Immature natural killer cell (primary cell): ENCODE measurements around the gene DTNB. TPM values are rescaled to one million over a fixed set of nuclear protein-coding genes. Genes with fewer than 3 reads are reported as not detected.
"Not testable (repeated sequence)": the region's sequence is repeated elsewhere in the genome, so short reads cannot be mapped to it uniquely, and the experiment has no call there.

Experiments used
- DNase-seq, 3 donors: peaks; one replicate each; pipeline ENCODE4 v3.0.0; 2022; ENCODE audit warnings: mixed read lengths in 1 of 3
- H3K27ac Mint-ChIP-seq, 6 donors: one replicate each; pipeline ENCODE4 v1.8.0; 2020; ENCODE audit warnings: mixed read lengths in 6 of 6, mild to moderate bottlenecking in 5 of 6, inconsistent platforms in 4 of 6, moderate library complexity in 3 of 6
- H3K27me3 Mint-ChIP-seq, 3 donors: one replicate each; pipeline ENCODE4 v1.8.0; 2020 to 2021; ENCODE audit warnings: low read depth in 3 of 3, mild to moderate bottlenecking in 3 of 3, mixed read lengths in 3 of 3, moderate library complexity in 3 of 3, inconsistent platforms in 1 of 3
- H3K36me3 Mint-ChIP-seq, 3 donors: one replicate each; pipeline ENCODE4 v1.8.0; 2020; ENCODE audit warnings: mixed read lengths in 3 of 3, inconsistent platforms in 2 of 3, mild to moderate bottlenecking in 2 of 3
- H3K4me1 Mint-ChIP-seq, 2 donors: one replicate each; pipeline ENCODE4 v1.8.0; 2020; ENCODE audit warnings: inconsistent platforms in 2 of 2, mild to moderate bottlenecking in 2 of 2, mixed read lengths in 2 of 2, moderate library complexity in 1 of 2
- H3K4me3 Mint-ChIP-seq, 5 donors: one replicate each; pipeline ENCODE4 v1.8.0; 2020; ENCODE audit warnings: mild to moderate bottlenecking in 5 of 5, mixed read lengths in 5 of 5, inconsistent platforms in 3 of 5, moderate library complexity in 3 of 5
- H3K9me3 Mint-ChIP-seq, 6 donors: one replicate each; pipeline ENCODE4 v1.8.0; 2020; ENCODE audit warnings: mild to moderate bottlenecking in 6 of 6, mixed read lengths in 6 of 6, inconsistent platforms in 4 of 6, moderate library complexity in 3 of 6
- polyA plus RNA-seq, 3 donors: library from polyadenylated mRNA; unstranded; fragments of 300-500 nt; fragmentation: Illumina TruSeq; gene quantifications; one replicate each; pipeline ENCODE4 v1.2.3, GENCODE V29; 2021

DTNB gene
- polyA plus RNA-seq, 3 donors from 2014 or later, result 9.1 to 15.7 (median 11.1) TPM

GRCh38 chr2:25405611-25406295, 267.6 kb downstream of the DTNB start:
- Mint-ChIP-seq H3K27ac (peak overlapping the region in 2 of 6 donors; percentile 24 to 53), H3K27me3 (peaks cover 0 to 2% (median 2%) of the 10 kb centered on the region in 3 donors), H3K4me1 (peaks cover 26 to 34% of the 10 kb centered on the region in 2 donors), H3K36me3 (peaks cover 0 to 6% (median 4%) of the 10 kb centered on the region in 3 donors), H3K9me3 (no peaks in the 10 kb centered on the region), H3K4me3 (no peak overlapping the region)
- no peak for DNase-seq

- H3K4me3 Mint-ChIP-seq, result peak overlapping the region; percentile 53 to 82 (median 69)
- peak; percentile 46 to 59 (median 53) for DNase-seq
Observed at GRCh38 chr2:25403120-25403760, 270.1 kb downstream of the DTNB start.

GRCh38 chr2:25402477-25402876, 270.9 kb downstream of the DTNB start:
- no peak for DNase-seq
- H3K9me3 Mint-ChIP-seq, result no peaks in the 10 kb centered on the region
- peak overlapping the region in 5 of 6 donors; percentile 34 to 79 (median 76) for H3K27ac Mint-ChIP-seq
- H3K27me3 Mint-ChIP-seq, result peaks cover 0 to 3% (median 2%) of the 10 kb centered on the region in 3 donors
- H3K4me3 Mint-ChIP-seq, result peak overlapping the region in 4 of 5 donors; percentile 34 to 82 (median 62)
- H3K36me3 Mint-ChIP-seq, result peaks cover 0 to 6% (median 4%) of the 10 kb centered on the region in 3 donors
- peaks cover 26 to 34% of the 10 kb centered on the region in 2 donors for H3K4me1 Mint-ChIP-seq

More at GRCh38 chr2:25403120-25403760, 270.1 kb downstream of the DTNB start:
- H3K9me3 Mint-ChIP-seq, H3K36me3 Mint-ChIP-seq, H3K27me3 Mint-ChIP-seq: not testable (repeated sequence)
- H3K27ac Mint-ChIP-seq, result peak overlapping the region; percentile 41 to 93 (median 80)
- H3K4me1 Mint-ChIP-seq, result peaks cover 26 to 34% of the 10 kb centered on the region in 2 donors

- Mint-ChIP-seq H3K4me3 (no peak overlapping the region), H3K27me3 (peaks cover 0 to 3% (median 2%) of the 10 kb centered on the region in 3 donors), H3K27ac (peak overlapping the region in 1 of 6 donors; percentile 56), H3K4me1 (peaks cover 26 to 34% of the 10 kb centered on the region in 2 donors), H3K36me3 (peaks cover 0 to 6% (median 4%) of the 10 kb centered on the region in 3 donors), H3K9me3 (no peaks in the 10 kb centered on the region)
- DNase-seq, result no peak
Observed at GRCh38 chr2:25401307-25402026, 271.9 kb downstream of the DTNB start.

GRCh38 chr2:25400576-25401216, 272.7 kb downstream of the DTNB start:
- DNase-seq, result no peak
- H3K9me3 Mint-ChIP-seq, result no peaks in the 10 kb centered on the region
- peaks cover 0 to 2% (median 1%) of the 10 kb centered on the region in 3 donors for H3K27me3 Mint-ChIP-seq
- H3K4me1 Mint-ChIP-seq, result peaks cover 26 to 30% of the 10 kb centered on the region in 2 donors
- no peak overlapping the region for H3K27ac Mint-ChIP-seq
- no peak overlapping the region for H3K4me3 Mint-ChIP-seq
- peaks cover 0 to 3% (median 1%) of the 10 kb centered on the region in 3 donors for H3K36me3 Mint-ChIP-seq

GRCh38 chr2:25400169-25400568, 273.2 kb downstream of the DTNB start:
- Mint-ChIP-seq H3K9me3 (no peaks in the 10 kb centered on the region), H3K4me1 (peaks cover 26 to 28% of the 10 kb centered on the region in 2 donors), H3K4me3 (no peak overlapping the region), H3K36me3 (no peaks in the 10 kb centered on the region), H3K27me3 (peaks cover 0 to 2% (median 1%) of the 10 kb centered on the region in 3 donors), H3K27ac (no peak overlapping the region)
- DNase-seq, result no peak

GRCh38 chr2:25398534-25398933, 274.8 kb downstream of the DTNB start:
- H3K27ac Mint-ChIP-seq, result no peak overlapping the region
- no peak for DNase-seq
- peaks cover 0 to 7% (median 0%) of the 10 kb centered on the region in 3 donors for H3K36me3 Mint-ChIP-seq
- H3K27me3 Mint-ChIP-seq, result peaks cover 1 to 3% (median 2%) of the 10 kb centered on the region in 3 donors
- no peak overlapping the region for H3K4me3 Mint-ChIP-seq
- H3K4me1 Mint-ChIP-seq, result peaks cover 18 to 19% of the 10 kb centered on the region in 2 donors
- no peaks in the 10 kb centered on the region for H3K9me3 Mint-ChIP-seq

- H3K36me3 Mint-ChIP-seq, result peaks cover 0 to 7% (median 0%) of the 10 kb centered on the region in 3 donors
- no peak for DNase-seq
- no peak overlapping the region for H3K27ac Mint-ChIP-seq
- H3K4me1 Mint-ChIP-seq, result peaks cover 10 to 11% of the 10 kb centered on the region in 2 donors
- H3K9me3 Mint-ChIP-seq, result no peaks in the 10 kb centered on the region
- H3K27me3 Mint-ChIP-seq, result peaks cover 1 to 3% (median 2%) of the 10 kb centered on the region in 3 donors
- no peak overlapping the region for H3K4me3 Mint-ChIP-seq
Observed at GRCh38 chr2:25397777-25398176, 275.6 kb downstream of the DTNB start.

GRCh38 chr2:25389161-25389560, 284.2 kb downstream of the DTNB start:
- no peak for DNase-seq
- no peaks in the 10 kb centered on the region for H3K9me3 Mint-ChIP-seq
- no peak overlapping the region for H3K4me3 Mint-ChIP-seq
- peaks cover 7 to 10% of the 10 kb centered on the region in 2 donors for H3K4me1 Mint-ChIP-seq
- no peak overlapping the region for H3K27ac Mint-ChIP-seq
- H3K27me3 Mint-ChIP-seq, result peaks cover 2 to 5% (median 3%) of the 10 kb centered on the region in 3 donors
- H3K36me3 Mint-ChIP-seq, result peaks cover 17 to 33% (median 22%) of the 10 kb centered on the region in 3 donors

GRCh38 chr2:25388491-25388890, 284.9 kb downstream of the DTNB start:
- Mint-ChIP-seq H3K27me3 (peaks cover 0 to 4% (median 3%) of the 10 kb centered on the region in 3 donors), H3K4me1 (peaks cover 7 to 10% of the 10 kb centered on the region in 2 donors), H3K27ac (peak overlapping the region in 3 of 6 donors; percentile 13 to 59 (median 49)), H3K36me3 (peaks cover 17 to 33% (median 20%) of the 10 kb centered on the region in 3 donors), H3K4me3 (peak overlapping the region in 3 of 5 donors; percentile 4 to 51 (median 12)), H3K9me3 (no peaks in the 10 kb centered on the region)
- DNase-seq, result no peak

GRCh38 chr2:25387876-25388449, 285.4 kb downstream of the DTNB start:
- Mint-ChIP-seq H3K4me1 (peaks cover 7 to 10% of the 10 kb centered on the region in 2 donors), H3K36me3 (peaks cover 17 to 34% (median 21%) of the 10 kb centered on the region in 3 donors), H3K27ac (peak overlapping the region in 1 of 6 donors; percentile 13), H3K27me3 (peaks cover 0 to 4% (median 3%) of the 10 kb centered on the region in 3 donors), H3K9me3 (no peaks in the 10 kb centered on the region), H3K4me3 (peak overlapping the region in 1 of 5 donors; percentile 51)
- no peak for DNase-seq

GRCh38 chr2:25386971-25387875, 286.2 kb downstream of the DTNB start:
- Mint-ChIP-seq H3K9me3 (no peaks in the 10 kb centered on the region), H3K27me3 (peaks cover 0 to 4% (median 3%) of the 10 kb centered on the region in 3 donors), H3K27ac (no peak overlapping the region), H3K4me3 (no peak overlapping the region), H3K4me1 (peaks cover 7 to 10% of the 10 kb centered on the region in 2 donors), H3K36me3 (peaks cover 18 to 37% (median 25%) of the 10 kb centered on the region in 3 donors)
- no peak for DNase-seq
